ENCODE measurements around the gene ITPKC.
A peak's percentile ranks its signal among the peaks of the same experiment; 100 is the strongest.

- TF ChIP-seq CTCF (IDR thresholded peaks at IDR 0.05), result no peak
- TF ChIP-seq POLR2A (IDR thresholded peaks at IDR 0.05), result peak; percentile 30 to 81
Observed at GRCh38 chr19:40750058-40750873, 33.4 kb downstream of the ITPKC start, which contains the start of gene ACTMAP.
